ENCODE data around the gene CARD11. TPM values are rescaled to one million over a fixed set of nuclear protein-coding genes. Genes with fewer than 3 reads are reported as not detected.

Gene CARD11
- total and polyA plus RNA-seq, 12 donors: 0.61 to 19.3 (median 2.7) TPM

GRCh38 chr7:3066506-3066905 lies 22.8 kb upstream of the CARD11 start:
- Histone ChIP-seq H3K36me3 (replicated peaks in 1 of 2) (no peaks in the 10 kb centered on the region), H3K27ac (no peak overlapping the region), H3K4me1 (replicated peaks in 1 of 2) (no peaks in the 10 kb centered on the region), H3K9me3 (replicated peaks in 1 of 3) (no peaks in the 10 kb centered on the region), H3K4me3 (no peak overlapping the region), H3K27me3 (no peaks in the 10 kb centered on the region)
- TF ChIP-seq POLR2A (IDR thresholded peaks at IDR 0.05) (no peak), CTCF (IDR thresholded peaks at IDR 0.05) (no peak)
- no peak for DNase-seq
- intact Hi-C loops (cut with DNase I): no loop called here
- WGBS, 4 donors: 90 to 100% (median 96%) methylated on average over 1 of the region's 1 CpG

DNA sequence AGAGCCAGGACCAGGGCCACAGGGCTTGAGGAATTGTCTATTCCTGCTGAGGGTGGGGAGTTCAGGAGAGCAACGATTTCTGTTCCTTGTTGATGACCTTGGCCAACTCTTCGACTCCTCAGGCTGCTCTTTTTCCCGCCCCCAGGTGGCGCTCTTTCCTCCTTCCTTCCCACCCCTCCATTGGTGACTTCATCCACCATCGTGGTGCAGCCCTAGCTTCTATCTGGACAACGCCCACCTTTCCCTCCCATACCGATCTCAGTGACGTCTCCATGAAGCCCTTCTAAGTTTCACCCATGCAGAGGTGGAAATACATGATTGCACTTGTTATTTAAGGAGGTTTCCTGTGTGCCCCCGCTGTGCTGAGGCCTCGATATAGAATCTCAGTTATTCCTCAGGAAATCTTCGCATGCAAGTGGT lies 22.1 kb upstream of the CARD11 start:
- Histone ChIP-seq H3K9me3 (replicated peaks in 1 of 3) (no peaks in the 10 kb centered on the region), H3K27me3 (no peaks in the 10 kb centered on the region), H3K4me1 (replicated peaks in 1 of 2) (no peaks in the 10 kb centered on the region), H3K27ac (no peak overlapping the region), H3K36me3 (replicated peaks in 1 of 2) (no peaks in the 10 kb centered on the region), H3K4me3 (no peak overlapping the region)
- DNase-seq: peak in 3 of 7 donors; percentile 9 to 30 (median 16)
- WGBS, 4 donors: 38 to 48% (median 42%) methylated on average over 10 to 11 of the region's 11 CpGs
- intact Hi-C loops (cut with DNase I): no loop called here
- TF ChIP-seq POLR2A (IDR thresholded peaks at IDR 0.05) (no peak), CTCF (IDR thresholded peaks at IDR 0.05) (peak in 5 of 6 experiments; percentile 16 to 38 (median 34))

- H3K27ac ChIP-seq: no peak overlapping the region
- no peak for DNase-seq
- no peaks in the 10 kb centered on the region for H3K27me3 ChIP-seq
- H3K9me3 ChIP-seq (replicated peaks in 1 of 3): no peaks in the 10 kb centered on the region
- no peak for TF ChIP-seq POLR2A (IDR thresholded peaks at IDR 0.05)
- TF ChIP-seq CTCF (IDR thresholded peaks at IDR 0.05): no peak
- H3K4me1 ChIP-seq (replicated peaks in 1 of 2): no peaks in the 10 kb centered on the region
- no peak overlapping the region for H3K4me3 ChIP-seq
- H3K36me3 ChIP-seq (replicated peaks in 1 of 2): no peaks in the 10 kb centered on the region
- intact Hi-C loops (cut with DNase I): no loop called here
- WGBS, 4 donors: 82 to 86% (median 85%) methylated on average over 5 of the region's 5 CpGs
These were observed 20.4 kb upstream of the CARD11 start for GRCh38 chr7:3064067-3064466.

DNA sequence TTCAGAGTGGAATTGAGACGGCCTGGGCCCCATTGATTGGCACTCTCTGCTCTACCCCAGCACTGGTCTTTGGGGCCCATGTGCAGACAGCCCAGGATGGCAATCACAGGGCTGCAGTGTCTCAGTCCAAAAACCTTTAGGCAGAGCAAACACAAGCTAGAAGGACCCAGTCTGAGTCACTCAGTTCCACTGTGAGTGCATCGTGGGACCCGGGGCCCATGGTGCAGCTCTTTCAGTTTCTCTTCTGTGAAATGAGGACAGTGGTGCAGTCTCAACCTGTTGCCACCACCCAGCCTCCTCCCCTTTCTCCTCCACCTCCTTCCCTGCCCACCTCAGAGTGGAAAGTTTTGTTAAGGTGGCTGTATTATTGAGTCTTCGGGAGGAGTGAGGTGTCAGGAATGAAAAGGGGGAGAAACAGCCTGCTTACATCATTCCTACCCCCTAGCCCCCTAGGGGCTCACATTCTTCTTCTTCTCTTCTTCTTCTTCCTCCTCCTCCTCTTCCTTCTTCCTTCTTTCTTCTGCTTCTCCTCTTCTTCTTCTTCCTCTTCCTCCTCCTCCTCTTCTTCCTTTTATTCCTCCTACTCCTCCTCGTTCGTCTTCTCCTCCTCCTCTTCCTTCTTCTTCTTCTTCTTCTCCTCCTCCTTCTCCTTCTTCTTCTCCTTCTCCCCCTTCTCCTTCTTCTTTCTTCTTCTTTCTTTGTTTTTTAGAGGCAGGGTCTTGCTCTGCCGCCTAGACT lies 19.5 kb upstream of the CARD11 start:
- TF ChIP-seq CTCF (IDR thresholded peaks at IDR 0.05) (no peak), POLR2A (IDR thresholded peaks at IDR 0.05) (no peak)
- H3K9me3 ChIP-seq (replicated peaks in 1 of 3): no peaks in the 10 kb centered on the region
- no peaks in the 10 kb centered on the region for H3K4me1 ChIP-seq (replicated peaks in 1 of 2)
- intact Hi-C loops (cut with DNase I): no loop called here
- H3K36me3 ChIP-seq (replicated peaks in 1 of 2): no peaks in the 10 kb centered on the region
- DNase-seq: no peak
- H3K4me3 ChIP-seq: no peak overlapping the region
- H3K27me3 ChIP-seq: no peaks in the 10 kb centered on the region
- H3K27ac ChIP-seq: no peak overlapping the region
- WGBS, 4 donors: 60 to 79% (median 66%) methylated on average over 6 to 7 of the region's 7 CpGs
